ENCODE results near the gene CARNS1. TPM values are rescaled to one million over a fixed set of nuclear protein-coding genes. Genes with fewer than 3 reads are reported as not detected.

CARNS1 gene
- total and polyA plus RNA-seq, 9 of the 15 experiments (the other 6 are each of a cell fraction or from before 2014, with no cell fraction given) = 0.01 to 0.18 (median 0.06) TPM; not detected in 3

DNA sequence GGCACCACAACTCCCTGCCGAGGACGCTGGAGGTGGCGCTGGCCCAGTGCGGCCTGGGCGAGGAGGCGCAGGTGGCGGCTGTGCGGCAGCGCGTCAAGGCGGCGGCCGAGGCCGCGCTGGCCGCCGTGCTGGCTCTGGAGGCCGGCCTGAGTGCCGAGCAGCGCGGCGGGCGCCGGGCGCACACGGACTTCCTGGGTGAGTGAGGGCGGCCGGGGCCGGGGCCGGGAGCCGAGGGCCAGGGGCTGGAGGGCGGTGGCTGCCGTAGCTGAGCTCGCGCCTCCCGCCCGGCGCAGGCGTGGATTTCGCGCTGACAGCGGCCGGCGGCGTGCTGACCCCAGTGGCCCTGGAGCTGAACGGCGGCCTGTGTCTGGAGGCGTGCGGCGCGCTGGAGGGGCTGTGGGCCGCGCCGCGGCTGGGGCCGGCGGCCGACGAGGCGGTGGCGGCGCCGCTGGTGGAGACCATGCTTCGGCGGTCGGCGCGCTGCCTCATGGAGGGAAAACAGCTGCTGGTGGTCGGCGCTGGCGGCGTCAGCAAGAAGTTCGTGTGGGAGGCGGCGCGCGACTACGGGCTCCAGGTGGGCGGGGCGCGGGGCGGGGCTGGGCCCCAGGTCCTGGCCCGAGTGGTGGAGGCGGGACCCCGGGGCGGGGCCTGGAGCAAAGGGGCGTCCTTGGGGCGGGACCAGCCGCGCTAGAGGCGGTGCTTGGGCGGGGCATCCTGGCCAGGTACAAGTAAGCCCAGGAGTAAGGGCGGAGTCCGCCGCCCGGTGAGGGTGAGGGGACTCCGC lies 5.4 kb downstream of the CARNS1 start (continued):
- TF ChIP-seq, protein P1, sequence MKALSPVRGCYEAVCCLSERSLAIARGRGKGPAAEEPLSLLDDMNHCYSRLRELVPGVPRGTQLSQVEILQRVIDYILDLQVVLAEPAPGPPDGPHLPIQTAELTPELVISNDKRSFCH (CRISPR knock-in tag; IDR thresholded peaks at IDR 0.05) = no peak
- TF ChIP-seq, protein P1 (tag; IDR thresholded peaks at IDR 0.05) = peak; percentile 84
- TF ChIP-seq, protein P2, sequence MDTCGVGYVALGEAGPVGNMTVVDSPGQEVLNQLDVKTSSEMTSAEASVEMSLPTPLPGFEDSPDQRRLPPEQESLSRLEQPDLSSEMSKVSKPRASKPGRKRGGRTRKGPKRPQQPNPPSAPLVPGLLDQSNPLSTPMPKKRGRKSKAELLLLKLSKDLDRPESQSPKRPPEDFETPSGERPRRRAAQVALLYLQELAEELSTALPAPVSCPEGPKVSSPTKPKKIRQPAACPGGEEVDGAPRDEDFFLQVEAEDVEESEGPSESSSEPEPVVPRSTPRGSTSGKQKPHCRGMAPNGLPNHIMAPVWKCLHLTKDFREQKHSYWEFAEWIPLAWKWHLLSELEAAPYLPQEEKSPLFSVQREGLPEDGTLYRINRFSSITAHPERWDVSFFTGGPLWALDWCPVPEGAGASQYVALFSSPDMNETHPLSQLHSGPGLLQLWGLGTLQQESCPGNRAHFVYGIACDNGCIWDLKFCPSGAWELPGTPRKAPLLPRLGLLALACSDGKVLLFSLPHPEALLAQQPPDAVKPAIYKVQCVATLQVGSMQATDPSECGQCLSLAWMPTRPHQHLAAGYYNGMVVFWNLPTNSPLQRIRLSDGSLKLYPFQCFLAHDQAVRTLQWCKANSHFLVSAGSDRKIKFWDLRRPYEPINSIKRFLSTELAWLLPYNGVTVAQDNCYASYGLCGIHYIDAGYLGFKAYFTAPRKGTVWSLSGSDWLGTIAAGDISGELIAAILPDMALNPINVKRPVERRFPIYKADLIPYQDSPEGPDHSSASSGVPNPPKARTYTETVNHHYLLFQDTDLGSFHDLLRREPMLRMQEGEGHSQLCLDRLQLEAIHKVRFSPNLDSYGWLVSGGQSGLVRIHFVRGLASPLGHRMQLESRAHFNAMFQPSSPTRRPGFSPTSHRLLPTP (IDR thresholded peaks at IDR 0.05; ENCODE audit: borderline replicate concordance, extremely low read depth, insufficient read length) = no peak
- TF ChIP-seq ZNF140 (CRISPR knock-in tag; IDR thresholded peaks at IDR 0.05) (no peak), DPF2 (IDR thresholded peaks at IDR 0.05) (no peak), ESRRA (IDR thresholded peaks at IDR 0.05; ENCODE audit: borderline replicate concordance, low read depth) (0 out of 2 replicates have a peak, but pooled peaks have one; percentile 31), NR2F6 (CRISPR knock-in tag; IDR thresholded peaks at IDR 0.05) (no peak), ZNF586 (CRISPR knock-in tag; conservative IDR thresholded peaks at IDR 0.05) (no peak), JUND (IDR thresholded peaks at IDR 0.05; ENCODE audit: borderline replicate concordance, low read depth, low read length) (0 out of 2 replicates have a peak, but pooled peaks have one; percentile 13), JUND (tag; IDR thresholded peaks at IDR 0.05; ENCODE audit: borderline replicate concordance, low read depth, low read length) (no peak; the same call in 2 of the 3 replicates), SOX6 (IDR thresholded peaks at IDR 0.05) (peak; percentile 42; the same call in 1 of the 2 replicates), CREBBP (IDR thresholded peaks at IDR 0.05; ENCODE audit: low read depth, low read length) (no peak), NCOA1 (IDR thresholded peaks at IDR 0.05; ENCODE audit: low read depth) (no peak), JUNB (CRISPR knock-in tag; conservative IDR thresholded peaks at IDR 0.05) (no peak), NRF1 (conservative IDR thresholded peaks at IDR 0.05 in 1 of 2, IDR thresholded peaks at IDR 0.05 in 1 of 2) (peak; percentile 82 to 86)
- TF ChIP-seq, protein P3, sequence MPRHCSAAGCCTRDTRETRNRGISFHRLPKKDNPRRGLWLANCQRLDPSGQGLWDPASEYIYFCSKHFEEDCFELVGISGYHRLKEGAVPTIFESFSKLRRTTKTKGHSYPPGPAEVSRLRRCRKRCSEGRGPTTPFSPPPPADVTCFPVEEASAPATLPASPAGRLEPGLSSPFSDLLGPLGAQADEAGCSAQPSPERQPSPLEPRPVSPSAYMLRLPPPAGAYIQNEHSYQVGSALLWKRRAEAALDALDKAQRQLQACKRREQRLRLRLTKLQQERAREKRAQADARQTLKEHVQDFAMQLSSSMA (CRISPR knock-in tag; IDR thresholded peaks at IDR 0.05) = no peak
- TF ChIP-seq, protein P4, sequence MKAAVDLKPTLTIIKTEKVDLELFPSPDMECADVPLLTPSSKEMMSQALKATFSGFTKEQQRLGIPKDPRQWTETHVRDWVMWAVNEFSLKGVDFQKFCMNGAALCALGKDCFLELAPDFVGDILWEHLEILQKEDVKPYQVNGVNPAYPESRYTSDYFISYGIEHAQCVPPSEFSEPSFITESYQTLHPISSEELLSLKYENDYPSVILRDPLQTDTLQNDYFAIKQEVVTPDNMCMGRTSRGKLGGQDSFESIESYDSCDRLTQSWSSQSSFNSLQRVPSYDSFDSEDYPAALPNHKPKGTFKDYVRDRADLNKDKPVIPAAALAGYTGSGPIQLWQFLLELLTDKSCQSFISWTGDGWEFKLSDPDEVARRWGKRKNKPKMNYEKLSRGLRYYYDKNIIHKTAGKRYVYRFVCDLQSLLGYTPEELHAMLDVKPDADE (conservative IDR thresholded peaks at IDR 0.05; ENCODE audit: control insufficient read depth, low read depth, low read length) = peak; percentile 55; the same call in 1 of the 2 replicates
- TF ChIP-seq, protein P5, sequence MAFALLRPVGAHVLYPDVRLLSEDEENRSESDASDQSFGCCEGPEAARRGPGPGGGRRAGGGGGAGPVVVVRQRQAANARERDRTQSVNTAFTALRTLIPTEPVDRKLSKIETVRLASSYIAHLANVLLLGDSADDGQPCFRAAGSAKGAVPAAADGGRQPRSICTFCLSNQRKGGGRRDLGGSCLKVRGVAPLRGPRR (CRISPR knock-in tag; IDR thresholded peaks at IDR 0.05) = no peak
- TF ChIP-seq, protein P6, sequence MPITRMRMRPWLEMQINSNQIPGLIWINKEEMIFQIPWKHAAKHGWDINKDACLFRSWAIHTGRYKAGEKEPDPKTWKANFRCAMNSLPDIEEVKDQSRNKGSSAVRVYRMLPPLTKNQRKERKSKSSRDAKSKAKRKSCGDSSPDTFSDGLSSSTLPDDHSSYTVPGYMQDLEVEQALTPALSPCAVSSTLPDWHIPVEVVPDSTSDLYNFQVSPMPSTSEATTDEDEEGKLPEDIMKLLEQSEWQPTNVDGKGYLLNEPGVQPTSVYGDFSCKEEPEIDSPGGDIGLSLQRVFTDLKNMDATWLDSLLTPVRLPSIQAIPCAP (CRISPR knock-in tag; IDR thresholded peaks at IDR 0.05; ENCODE audit: borderline replicate concordance) = no peak

All from K562 (cell line).